SK-N-SH (cell line): ENCODE measurements around the gene ISCA2. TPM values are rescaled to one million over a fixed set of nuclear protein-coding genes. Genes with fewer than 3 reads are reported as not detected.

Experiments
- CTCF ChIA-PET: fragments of 300-600, 350-600 bp; formaldehyde crosslinking; extraction: SDS; loops from one replicate; lab custom pipeline; 2021; lab: Yijun Ruan, JAX
- POLR2A ChIA-PET: fragments of 350-600 bp; sonication (Branson Sonifier 250); formaldehyde crosslinking; extraction: SDS; loops from one replicate; lab custom pipeline; 2020; ENCODE audit warnings: antibody characterized with exemption, inconsistent platforms; lab: Yijun Ruan, JAX
- DNase-seq: peaks from one replicate; pipeline ENCODE4 v3.0.0; 2012
- H2AFZ ChIP-seq: fragments of 200-600 bp; sonication (generic); 2 replicates; pipeline ENCODE4 v1.8.1; 2016; ENCODE audit warnings: antibody characterized with exemption, mild to moderate bottlenecking, low read depth
- H3F3A ChIP-seq: fragments of 200-600 bp; sonication (generic); replicated peaks from 2 replicates; pipeline ENCODE3; 2016; ENCODE audit warnings: antibody characterized with exemption, mild to moderate bottlenecking; ENCODE audit not compliant: insufficient read depth
- H3K27ac ChIP-seq, 2 experiments: fragments of 200-500 bp in 1 of 2; fragments of 200-600 bp in 1 of 2; sonication (Bioruptor generic) in 1 of 2; sonication (generic), shearing (Covaris generic) in 1 of 2; 2 replicates each; pipeline versions ENCODE4 v1.5.1 to v1.6.1; 2014 to 2016; ENCODE audit warnings: low read depth in 2 of 2, inconsistent platforms in 1 of 2, low read length in 1 of 2, mild to moderate bottlenecking in 1 of 2, mixed read lengths in 1 of 2
- H3K27me3 ChIP-seq: fragments of 200-600 bp; sonication (generic), shearing (Covaris generic); 2 replicates; pipeline ENCODE4 v1.6.1; 2016; ENCODE audit warnings: mixed run types; ENCODE audit not compliant: insufficient read depth
- H3K36me3 ChIP-seq, 2 experiments: fragments of 200-500 bp in 1 of 2; fragments of 200-600 bp in 1 of 2; sonication (Bioruptor generic) in 1 of 2; sonication (generic) in 1 of 2; replicated peaks in 1 of 2; 2 replicates each; pipeline versions ENCODE3 to v1.5.1; 2014 to 2016; ENCODE audit warnings: low read length in 1 of 2, mild to moderate bottlenecking in 1 of 2; ENCODE audit not compliant: insufficient read depth in 2 of 2, control insufficient read depth in 1 of 2
- H3K4me1 ChIP-seq, 2 experiments: fragments of 200-500 bp in 1 of 2; fragments of 200-600 bp in 1 of 2; sonication (Bioruptor generic) in 1 of 2; sonication (generic), shearing (Covaris generic) in 1 of 2; 2 replicates each; pipeline versions ENCODE4 v1.5.1 to v1.6.1; 2014 to 2016; ENCODE audit warnings: low read depth in 1 of 2, low read length in 1 of 2, mixed run types in 1 of 2; ENCODE audit not compliant: insufficient read depth in 2 of 2, control insufficient read depth in 1 of 2
- H3K4me2 ChIP-seq: fragments of 200-600 bp; sonication (generic), shearing (Covaris generic); 2 replicates; pipeline ENCODE4 v1.6.1; 2017; ENCODE audit warnings: mixed run types
- H3K4me3 ChIP-seq, 2 experiments: fragments of 200-500 bp in 1 of 2; fragments of 200-600 bp in 1 of 2; sonication (Bioruptor generic) in 1 of 2; sonication (generic), shearing (Covaris generic) in 1 of 2; 2 replicates each; pipeline versions ENCODE4 v1.5.1 to v1.8.1; 2014 to 2016; ENCODE audit warnings: low read depth in 2 of 2, inconsistent platforms in 1 of 2, low read length in 1 of 2, mild to moderate bottlenecking in 1 of 2, mixed read lengths in 1 of 2, moderate library complexity in 1 of 2
- H3K79me2 ChIP-seq: fragments of 200-600 bp; sonication (generic); 2 replicates; pipeline ENCODE4 v1.8.1; 2017; ENCODE audit warnings: mild to moderate bottlenecking; ENCODE audit not compliant: insufficient read depth
- H3K9ac ChIP-seq: fragments of 200-600 bp; sonication (generic); 2 replicates; pipeline ENCODE4 v1.6.1; 2017; ENCODE audit warnings: mixed run types
- H3K9me2 ChIP-seq: fragments of 200-600 bp; sonication (generic); 2 replicates; pipeline ENCODE4 v1.6.1; 2017; ENCODE audit warnings: mixed run types
- H3K9me3 ChIP-seq: fragments of 200-600 bp; sonication (generic); 2 replicates; pipeline ENCODE4 v1.6.1; 2017; ENCODE audit warnings: mixed run types, mild to moderate bottlenecking, moderate library complexity
- H4K20me1 ChIP-seq: fragments of 200-600 bp; sonication (generic); 2 replicates; pipeline ENCODE4 v1.6.1; 2017; ENCODE audit warnings: mild to moderate bottlenecking, mixed run types; ENCODE audit not compliant: insufficient read depth
- CHD2 ChIP-seq: fragments of 150-350 bp; IDR thresholded peaks from 2 replicates; pipeline ENCODE4 v1.6.1; 2018; ENCODE audit warnings: low read length; ENCODE audit not compliant: partially characterized antibody
- EP300 ChIP-seq, 2 experiments: IDR thresholded peaks; 2 replicates each; pipeline versions ENCODE4 v1.4.0 to v1.6.1; 2012; ENCODE audit warnings: borderline replicate concordance in 1 of 2, low read depth in 1 of 2, low read length in 1 of 2
- EZH2phosphoT487 ChIP-seq: fragments of 200-600 bp; sonication (generic); IDR thresholded peaks from 2 replicates; pipeline ENCODE4 v1.6.1; 2017; ENCODE audit warnings: low read depth, mixed run types, mild to moderate bottlenecking, antibody characterized with exemption, moderate library complexity, borderline replicate concordance
- JUND ChIP-seq: IDR thresholded peaks from 2 replicates; pipeline ENCODE4 v1.4.0; 2012
- MXI1 ChIP-seq: IDR thresholded peaks from 2 replicates; pipeline ENCODE4 v1.6.1; 2012; ENCODE audit warnings: mild to moderate bottlenecking, low read depth, low read length, improper control_type of control experiment
- NFIC ChIP-seq: IDR thresholded peaks from 2 replicates; pipeline ENCODE4 v1.4.0; 2012; ENCODE audit warnings: borderline replicate concordance
- POLR2AphosphoS5 ChIP-seq: IDR thresholded peaks from 2 replicates; pipeline ENCODE4 v1.6.1; 2012; ENCODE audit warnings: low read depth, low read length
- RAD21 ChIP-seq: IDR thresholded peaks from 2 replicates; pipeline ENCODE4 v1.6.1; 2012; ENCODE audit warnings: mild to moderate bottlenecking, low read length
- RCOR1 ChIP-seq: fragments of 150-350 bp; IDR thresholded peaks from 2 replicates; pipeline ENCODE4 v1.6.1; 2017; ENCODE audit warnings: antibody characterized with exemption, low read length
- SMC3 ChIP-seq: IDR thresholded peaks from 2 replicates; pipeline ENCODE4 v1.6.1; 2012; ENCODE audit warnings: low read depth, low read length, improper control_type of control experiment
- WGBS: methylation state at CpG from one replicate; pipeline ENCODE4 v1.1.6; 2017; ENCODE audit warnings: low lambda C conversion rate; 5-methylcytosine and 5-hydroxymethylcytosine counted together
- polyA plus RNA-seq, 3 experiments: library from polyadenylated mRNA; depleted of rRNA; stranded (reverse); fragments of >200 nt; gene quantifications; 2 replicates each; pipeline ENCODE4 v1.2.3, GENCODE V29; 2012
- TF ChIP-seq, protein P1 (sequence below): fragments of 150-350 bp; IDR thresholded peaks from 2 replicates; pipeline ENCODE4 v1.6.1; 2017; ENCODE audit warnings: antibody characterized with exemption, low read length, low read depth, borderline replicate concordance
- TF ChIP-seq, protein P2 (sequence below): fragments of 200-600 bp; sonication (generic); IDR thresholded peaks from 2 replicates; pipeline ENCODE4 v1.6.1; 2017; ENCODE audit warnings: antibody characterized with exemption, mild to moderate bottlenecking, moderate library complexity
- TF ChIP-seq, protein P3 (sequence below): IDR thresholded peaks from 2 replicates; pipeline ENCODE4 v1.4.0; 2012; ENCODE audit warnings: low read depth, borderline replicate concordance
- TF ChIP-seq, protein P4 (sequence below): fragments of 150-350 bp; IDR thresholded peaks from 2 replicates; pipeline ENCODE4 v1.6.1; 2016; ENCODE audit warnings: mild to moderate bottlenecking, low read depth, low read length
- TF ChIP-seq, protein P5 (sequence below): IDR thresholded peaks from 2 replicates; pipeline ENCODE4 v1.4.0; 2012; ENCODE audit warnings: low read depth

The ISCA2 gene
- polyA plus RNA-seq, 1 of the 3 experiments (the other 2 are of a cell fraction) = 51.9 TPM

DNA sequence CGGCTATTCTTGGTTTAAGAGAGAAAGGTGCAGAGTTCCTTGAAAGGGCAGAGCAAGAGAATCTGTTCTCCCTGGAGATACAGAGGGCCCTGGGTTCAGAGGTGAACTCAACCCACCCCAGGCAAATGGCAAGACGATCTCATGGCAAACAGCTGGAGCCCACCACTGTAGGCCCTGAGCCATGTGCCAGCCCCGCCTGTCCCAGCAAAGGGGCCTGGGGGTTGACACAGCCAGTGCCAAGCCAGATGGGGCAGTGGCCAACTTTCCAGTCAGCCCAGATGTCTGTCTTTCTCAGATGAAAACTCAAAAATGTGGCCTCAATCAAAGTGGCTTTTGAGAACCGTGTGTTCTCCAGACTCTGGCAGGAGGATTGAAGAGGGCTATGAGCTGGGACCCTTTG, 51.8 kb downstream of the ISCA2 start:
- no peaks in the 10 kb centered on the region for H3K9me2 ChIP-seq
- H3F3A ChIP-seq = no peaks in the 10 kb centered on the region
- H3K27me3 ChIP-seq = no peaks in the 10 kb centered on the region
- peaks cover 13% of the 10 kb centered on the region; the same call in 1 of the 2 replicates for H3K79me2 ChIP-seq
- no peak overlapping the region; a peak in 1 of 4 replicates for H3K27ac ChIP-seq
- H4K20me1 ChIP-seq = peaks cover 10% of the 10 kb centered on the region; the same call in 1 of the 2 replicates
- H3K4me2 ChIP-seq = no peak overlapping the region
- H3K9me3 ChIP-seq = no peaks in the 10 kb centered on the region
- DNase-seq = no peak
- no peak overlapping the region for H2AFZ ChIP-seq
- peaks cover 39 to 58% of the 10 kb centered on the region in 2 experiments for H3K36me3 ChIP-seq
- POLR2A ChIA-PET = no interaction called here
- 100% methylated on average over 2 of the region's 4 CpGs for WGBS
- no peak for TF ChIP-seq CHD2
- no peak for TF ChIP-seq JUND
- TF ChIP-seq, protein P1, sequence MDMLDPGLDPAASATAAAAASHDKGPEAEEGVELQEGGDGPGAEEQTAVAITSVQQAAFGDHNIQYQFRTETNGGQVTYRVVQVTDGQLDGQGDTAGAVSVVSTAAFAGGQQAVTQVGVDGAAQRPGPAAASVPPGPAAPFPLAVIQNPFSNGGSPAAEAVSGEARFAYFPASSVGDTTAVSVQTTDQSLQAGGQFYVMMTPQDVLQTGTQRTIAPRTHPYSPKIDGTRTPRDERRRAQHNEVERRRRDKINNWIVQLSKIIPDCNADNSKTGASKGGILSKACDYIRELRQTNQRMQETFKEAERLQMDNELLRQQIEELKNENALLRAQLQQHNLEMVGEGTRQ = no peak
- TF ChIP-seq, protein P2, sequence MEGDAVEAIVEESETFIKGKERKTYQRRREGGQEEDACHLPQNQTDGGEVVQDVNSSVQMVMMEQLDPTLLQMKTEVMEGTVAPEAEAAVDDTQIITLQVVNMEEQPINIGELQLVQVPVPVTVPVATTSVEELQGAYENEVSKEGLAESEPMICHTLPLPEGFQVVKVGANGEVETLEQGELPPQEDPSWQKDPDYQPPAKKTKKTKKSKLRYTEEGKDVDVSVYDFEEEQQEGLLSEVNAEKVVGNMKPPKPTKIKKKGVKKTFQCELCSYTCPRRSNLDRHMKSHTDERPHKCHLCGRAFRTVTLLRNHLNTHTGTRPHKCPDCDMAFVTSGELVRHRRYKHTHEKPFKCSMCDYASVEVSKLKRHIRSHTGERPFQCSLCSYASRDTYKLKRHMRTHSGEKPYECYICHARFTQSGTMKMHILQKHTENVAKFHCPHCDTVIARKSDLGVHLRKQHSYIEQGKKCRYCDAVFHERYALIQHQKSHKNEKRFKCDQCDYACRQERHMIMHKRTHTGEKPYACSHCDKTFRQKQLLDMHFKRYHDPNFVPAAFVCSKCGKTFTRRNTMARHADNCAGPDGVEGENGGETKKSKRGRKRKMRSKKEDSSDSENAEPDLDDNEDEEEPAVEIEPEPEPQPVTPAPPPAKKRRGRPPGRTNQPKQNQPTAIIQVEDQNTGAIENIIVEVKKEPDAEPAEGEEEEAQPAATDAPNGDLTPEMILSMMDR = no peak
- TF ChIP-seq NFIC = no peak
- TF ChIP-seq SMC3 = no peak
- TF ChIP-seq, protein P3, sequence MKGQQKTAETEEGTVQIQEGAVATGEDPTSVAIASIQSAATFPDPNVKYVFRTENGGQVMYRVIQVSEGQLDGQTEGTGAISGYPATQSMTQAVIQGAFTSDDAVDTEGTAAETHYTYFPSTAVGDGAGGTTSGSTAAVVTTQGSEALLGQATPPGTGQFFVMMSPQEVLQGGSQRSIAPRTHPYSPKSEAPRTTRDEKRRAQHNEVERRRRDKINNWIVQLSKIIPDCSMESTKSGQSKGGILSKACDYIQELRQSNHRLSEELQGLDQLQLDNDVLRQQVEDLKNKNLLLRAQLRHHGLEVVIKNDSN = no peak
- TF ChIP-seq EP300 (IDR thresholded peaks at IDR 0.05; ENCODE audit: borderline replicate concordance in 1 of 2, low read depth in 1 of 2, low read length in 1 of 2) = peak in 1 of 2 experiments; percentile 31; a peak in 1 of 4 replicates
- CTCF ChIA-PET = interaction anchor here (0.9 to 3.2 kb wide), 4 partner anchors 43 to 67 kb away, joined by 3 to 8 read pairs (median 4); partner anchors contain the start of gene LTBP2
- no peak overlapping the region for H3K9ac ChIP-seq
- H3K4me1 ChIP-seq = peaks cover 0 to 28% of the 10 kb centered on the region in 2 experiments; a peak in 1 of 4 replicates
- H3K4me3 ChIP-seq = no peak overlapping the region

DNA sequence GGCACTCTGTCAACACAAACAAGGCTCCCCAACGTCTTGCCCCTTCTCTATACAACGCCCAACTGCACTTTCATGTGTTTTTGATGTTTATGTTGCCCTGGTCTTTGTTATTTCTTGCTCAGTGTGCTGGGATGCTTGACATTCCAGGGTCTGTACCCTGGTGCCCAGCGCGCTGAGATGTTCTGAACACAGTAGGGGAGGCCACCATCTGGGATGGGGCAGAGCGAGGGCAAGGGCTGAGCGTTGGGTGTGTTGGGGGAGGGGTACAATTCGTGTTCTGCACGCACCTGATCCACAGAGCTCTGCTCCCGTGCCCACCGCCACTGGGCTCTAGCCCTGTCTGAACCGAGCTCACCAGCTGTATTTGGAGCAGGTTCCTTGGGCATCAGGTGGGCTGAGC, 52.9 kb downstream of the ISCA2 start:
- peaks cover 21% of the 10 kb centered on the region; the same call in 1 of the 2 replicates for H3K79me2 ChIP-seq
- no peak overlapping the region for H3K27ac ChIP-seq
- ChIA-PET POLR2A (no interaction called here), CTCF (interaction anchor here (0.9 to 3.2 kb wide), 5 partner anchors 11 to 66 kb away, joined by 3 to 8 read pairs (median 4); partner anchors contain the start of gene LTBP2)
- no peak overlapping the region for H3K9ac ChIP-seq
- H3K9me3 ChIP-seq = no peaks in the 10 kb centered on the region
- WGBS = 72% methylated on average over 8 of the region's 11 CpGs
- no peaks in the 10 kb centered on the region for H3K27me3 ChIP-seq
- no peak for DNase-seq
- H3K4me1 ChIP-seq = peaks cover 0 to 39% of the 10 kb centered on the region in 2 experiments; a peak in 1 of 4 replicates
- no peak overlapping the region for H2AFZ ChIP-seq
- peaks cover 10% of the 10 kb centered on the region; the same call in 1 of the 2 replicates for H4K20me1 ChIP-seq
- no peaks in the 10 kb centered on the region for H3F3A ChIP-seq
- peaks cover 42 to 67% of the 10 kb centered on the region in 2 experiments for H3K36me3 ChIP-seq
- no peak overlapping the region for H3K4me3 ChIP-seq
- TF ChIP-seq, protein P4, sequence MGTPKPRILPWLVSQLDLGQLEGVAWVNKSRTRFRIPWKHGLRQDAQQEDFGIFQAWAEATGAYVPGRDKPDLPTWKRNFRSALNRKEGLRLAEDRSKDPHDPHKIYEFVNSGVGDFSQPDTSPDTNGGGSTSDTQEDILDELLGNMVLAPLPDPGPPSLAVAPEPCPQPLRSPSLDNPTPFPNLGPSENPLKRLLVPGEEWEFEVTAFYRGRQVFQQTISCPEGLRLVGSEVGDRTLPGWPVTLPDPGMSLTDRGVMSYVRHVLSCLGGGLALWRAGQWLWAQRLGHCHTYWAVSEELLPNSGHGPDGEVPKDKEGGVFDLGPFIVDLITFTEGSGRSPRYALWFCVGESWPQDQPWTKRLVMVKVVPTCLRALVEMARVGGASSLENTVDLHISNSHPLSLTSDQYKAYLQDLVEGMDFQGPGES = no peak
- TF ChIP-seq RAD21 (no peak), SMC3 (no peak), RCOR1 (no peak), MXI1 (no peak), JUND (no peak), POLR2AphosphoS5 (no peak), EZH2phosphoT487 (no peak)
- TF ChIP-seq, protein P5, sequence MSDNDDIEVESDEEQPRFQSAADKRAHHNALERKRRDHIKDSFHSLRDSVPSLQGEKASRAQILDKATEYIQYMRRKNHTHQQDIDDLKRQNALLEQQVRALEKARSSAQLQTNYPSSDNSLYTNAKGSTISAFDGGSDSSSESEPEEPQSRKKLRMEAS = no peak
- no peak overlapping the region for H3K4me2 ChIP-seq
- H3K9me2 ChIP-seq = no peaks in the 10 kb centered on the region
